Amniotic epithelial cell (primary cell): Measurements from ENCODE around the gene CYP1B1.
"Not testable (repeated sequence)": the region's sequence is repeated elsewhere in the genome, so short reads cannot be mapped to it uniquely, and the experiment has no call there.

Source experiments
- DNase-seq: peaks from one replicate; pipeline ENCODE4 v3.0.0-alpha.2; 2010; ENCODE audit warnings: low read depth

Gene CYP1B1

DNA sequence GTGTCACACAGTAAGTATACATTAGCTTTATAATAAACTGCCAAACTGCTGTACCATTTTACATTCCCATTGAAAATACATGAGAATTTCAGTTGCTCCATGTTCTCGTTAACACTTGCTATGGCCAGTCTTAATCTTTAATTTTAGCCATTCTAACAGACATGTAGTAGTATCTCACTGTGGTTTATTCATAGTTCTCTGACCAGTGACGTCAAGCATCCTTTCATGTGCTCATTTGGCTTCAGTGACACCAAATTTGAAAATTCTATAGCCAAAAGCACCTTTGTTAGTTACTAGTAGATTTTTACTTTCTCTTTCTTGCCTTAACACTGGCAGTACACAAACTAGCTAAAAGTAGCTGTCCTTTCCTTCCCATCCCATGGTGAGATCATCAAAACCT, 43.0 kb downstream of the CYP1B1 start:
- DNase-seq = no peak

DNA sequence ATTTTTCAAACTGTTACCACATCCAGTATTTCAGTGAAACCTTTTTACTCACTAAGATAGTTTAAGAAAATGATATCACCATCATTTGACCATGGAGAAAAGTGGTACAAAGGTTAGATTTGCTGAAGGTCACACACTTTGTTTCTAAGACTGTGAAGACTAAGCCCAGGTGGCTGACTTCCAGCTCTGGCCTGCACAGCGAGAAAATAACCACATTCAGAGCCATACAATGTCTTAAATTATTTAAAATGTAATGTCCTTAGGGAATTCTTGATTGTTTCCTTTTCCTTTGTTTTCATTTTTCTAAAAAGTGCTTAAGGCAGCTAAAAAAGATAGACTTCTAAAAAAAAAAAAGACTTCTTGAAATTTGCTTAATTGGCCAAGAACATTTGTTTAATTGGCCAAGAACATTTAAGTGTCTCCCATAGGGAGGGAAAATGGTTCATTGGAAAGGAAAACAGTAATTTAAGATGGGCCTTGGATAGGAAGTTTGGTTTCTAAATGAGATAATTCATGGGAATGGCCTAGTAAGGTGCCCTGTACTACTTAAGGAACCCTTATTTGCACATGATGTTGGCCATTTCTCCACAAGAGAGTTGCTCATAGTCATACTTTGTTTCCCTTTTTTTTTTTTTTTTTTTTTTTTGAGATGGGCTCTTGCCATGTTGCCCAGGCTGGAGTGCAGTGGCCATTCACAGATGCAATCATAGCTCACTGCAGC, 45.2 kb downstream of the CYP1B1 start:
- peak; percentile 4 for DNase-seq

DNA sequence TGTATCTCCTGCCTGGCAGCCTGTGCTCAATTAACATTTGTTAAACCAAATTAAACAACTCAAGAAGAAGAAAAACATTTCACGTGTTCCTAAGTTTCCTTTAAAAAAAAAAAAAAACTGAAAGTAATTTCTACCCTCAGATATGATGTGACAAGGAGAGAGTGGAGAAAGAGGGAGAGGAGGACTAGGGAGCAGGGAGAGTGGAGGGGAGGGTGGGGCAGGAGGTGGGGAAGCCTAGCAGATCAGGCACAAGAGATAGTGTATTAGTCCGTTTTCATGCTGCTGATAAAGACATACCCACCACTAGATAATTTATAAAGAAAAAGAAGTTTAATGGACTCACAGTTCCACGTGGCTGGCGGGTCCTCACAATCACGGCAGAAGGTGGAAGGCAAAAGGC, 46.4 kb downstream of the CYP1B1 start:
- no peak for DNase-seq

DNA sequence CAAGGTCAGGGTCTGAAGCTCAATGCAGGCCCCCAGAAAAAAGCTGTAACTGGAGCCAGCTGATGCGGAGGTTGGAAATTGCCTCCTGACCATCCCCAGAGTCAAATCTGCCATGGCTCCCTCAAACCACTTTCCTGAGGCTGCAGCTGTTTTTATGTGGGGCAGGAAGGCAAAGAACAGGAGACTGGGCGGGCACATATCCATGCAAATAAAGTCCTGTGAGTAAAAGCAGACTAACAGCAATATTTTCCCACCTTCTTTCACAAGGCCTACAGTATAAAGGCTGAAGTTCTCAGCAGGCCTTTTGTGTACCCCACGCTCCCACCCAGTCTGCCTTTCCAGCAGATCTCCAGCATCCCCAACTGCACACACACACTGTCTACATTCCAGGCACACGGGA, 47.1 kb downstream of the CYP1B1 start:
- DNase-seq = no peak

DNA sequence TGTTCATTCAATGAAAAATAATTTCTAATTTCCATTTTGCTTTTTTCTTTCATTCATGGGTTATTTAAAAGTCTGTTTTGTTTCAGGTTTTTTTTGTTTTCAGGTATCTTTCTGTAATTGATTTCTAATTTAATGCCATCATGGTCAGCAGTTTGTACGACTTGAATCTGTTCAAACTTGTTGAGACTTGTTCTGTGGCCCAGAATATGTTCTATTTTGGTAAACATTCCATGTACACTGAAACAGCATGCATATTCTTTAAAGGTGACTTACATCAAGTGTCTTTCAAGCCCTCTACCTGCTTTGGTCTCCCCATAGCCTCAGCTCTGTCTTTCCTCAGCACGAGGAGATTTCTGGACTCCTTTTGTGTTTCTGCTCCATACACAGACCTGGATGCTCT, 49.1 kb downstream of the CYP1B1 start:
- DNase-seq = no peak

DNA sequence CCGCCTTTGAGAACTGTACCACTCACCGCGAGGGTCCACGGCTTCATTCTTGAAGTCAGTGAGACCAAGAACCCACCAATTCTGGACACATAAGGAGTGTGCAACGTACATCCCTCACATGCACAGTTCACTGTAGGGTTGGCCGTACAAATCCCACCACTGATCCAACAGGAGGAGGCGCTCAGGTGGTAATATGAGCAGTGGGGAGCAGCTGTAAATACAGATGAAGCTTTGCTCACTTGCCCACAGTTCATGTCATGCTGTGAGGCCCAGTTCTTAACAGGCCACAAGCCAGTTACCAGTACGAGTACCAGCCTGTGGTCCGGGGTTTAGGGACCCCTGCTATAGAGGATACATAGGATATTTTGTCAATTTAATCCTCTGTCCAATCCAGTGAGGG, 54.4 kb downstream of the CYP1B1 start:
- DNase-seq = no peak

DNA sequence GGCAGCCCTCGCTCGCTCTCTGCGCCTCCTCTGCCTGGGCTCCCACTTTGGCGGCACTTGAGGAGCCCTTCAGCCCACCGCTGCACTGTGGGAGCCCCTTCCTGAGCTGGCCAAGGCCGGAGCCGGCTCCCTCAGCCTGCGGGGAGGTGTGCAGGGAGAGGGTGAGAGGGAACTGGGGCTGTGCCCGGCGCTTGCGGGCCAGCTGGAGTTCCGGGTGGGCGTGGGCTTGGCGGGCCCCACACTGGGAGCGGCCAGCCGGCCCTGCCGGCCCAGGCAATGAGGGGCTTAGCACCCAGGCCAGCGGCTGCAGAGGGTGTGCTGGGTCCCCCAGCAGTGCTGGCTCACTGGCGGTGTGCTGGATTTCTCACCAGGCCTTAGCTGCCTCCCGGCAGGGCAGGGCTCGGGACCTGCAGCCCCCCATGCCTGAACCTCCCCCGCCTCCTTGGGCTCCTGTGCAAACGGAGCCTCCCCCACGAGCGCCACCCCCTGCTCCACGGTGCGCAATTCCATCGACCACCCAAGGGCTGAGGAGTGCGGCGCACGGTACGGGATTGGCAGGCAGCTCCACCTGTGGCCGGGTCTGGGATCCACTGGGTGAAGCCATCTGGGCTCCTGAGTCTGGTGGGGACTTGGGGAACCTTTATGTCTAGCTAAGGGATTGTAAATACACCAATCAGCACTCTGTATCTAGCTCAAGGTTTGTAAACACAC, 55.4 kb downstream of the CYP1B1 start:
- not testable (repeated sequence) for DNase-seq

DNA sequence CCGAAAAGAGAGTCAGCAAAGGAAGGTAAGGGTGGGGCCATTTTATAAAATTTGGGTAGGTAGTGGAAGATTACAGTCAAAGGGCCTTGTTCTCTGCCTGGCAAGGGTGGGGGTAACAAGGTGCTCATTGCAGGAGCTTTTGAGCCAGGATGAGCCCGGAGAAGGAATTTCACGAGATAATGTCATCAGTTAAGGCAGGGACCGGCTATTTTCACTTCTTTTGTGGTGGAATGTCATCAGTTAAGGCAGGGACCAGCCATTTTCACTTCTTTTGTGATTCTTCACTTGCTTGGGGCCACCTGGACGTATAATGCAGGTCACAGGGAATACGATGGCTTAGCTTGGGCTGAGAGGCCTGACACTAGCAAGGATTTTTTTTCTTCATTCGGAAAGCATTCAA, 58.1 kb downstream of the CYP1B1 start:
- no peak for DNase-seq
